HepG2 (cell line): Measurements from ENCODE around the gene LOXL3. TPM values are rescaled to one million over a fixed set of nuclear protein-coding genes. Genes with fewer than 3 reads are reported as not detected.

Source experiments
- ATAC-seq: fragments of 200-7000 bp; cut with Tn5 transposase; 3 replicates; pipeline ENCODE4 v1.9.1; 2020; ENCODE audit warnings: mild to moderate bottlenecking, moderate library complexity
- BruUV-seq: library from RNA; stranded (reverse); fragments of 400-500 nt; replicated peaks from 2 replicates; lab custom pipeline; 2021; lab: Mats Ljungman, UMichigan
- CTCF ChIA-PET: fragments of 300-600 bp; formaldehyde crosslinking; extraction: SDS; loops from one replicate; lab custom pipeline; 2021; ENCODE audit warnings: low total read pairs, inconsistent platforms, low intra/inter-chr PET ratio; lab: Yijun Ruan, JAX
- POLR2A ChIA-PET: fragments of 350-600 bp; sonication (Branson Sonifier 250); formaldehyde crosslinking; loops from one replicate; lab custom pipeline; 2020; ENCODE audit warnings: antibody characterized with exemption, inconsistent platforms; lab: Yijun Ruan, JAX
- DNase-seq: peaks from one replicate; pipeline ENCODE4 v3.0.0-alpha.2; 2015; ENCODE audit warnings: low spot score
- FAIRE-seq: peaks from 3 replicates; lab custom pipeline; 2011; peaks lifted over from hg19 to GRCh38; lab: Jason Lieb, UNC
- H2AFZ ChIP-seq: one replicate; pipeline ENCODE4 v1.6.1; 2011; ENCODE audit warnings: low read length, inconsistent platforms
- H3K27ac ChIP-seq: fragments of 300-600 bp; 3 replicates; pipeline ENCODE4 v1.8.0; 2011; ENCODE audit warnings: mixed run types, mild to moderate bottlenecking, mixed read lengths, low read length, inconsistent platforms; ENCODE audit not compliant: insufficient read depth; ENCODE audit errors: extremely low read length
- H3K27me3 ChIP-seq, 2 experiments: fragments of 200-600 bp in 1 of 2; 2 replicates in 1 of 2; 3 replicates in 1 of 2; pipeline versions ENCODE4 v1.6.0 to v1.8.0; 2011; ENCODE audit warnings: low read length in 2 of 2, mild to moderate bottlenecking in 2 of 2, moderate library complexity in 2 of 2, inconsistent platforms in 1 of 2; ENCODE audit not compliant: insufficient read depth in 2 of 2, control insufficient read depth in 1 of 2
- H3K36me3 ChIP-seq, 2 experiments: fragments of 200-600 bp in 1 of 2; replicated peaks in 1 of 2; 2 replicates in 1 of 2; 3 replicates in 1 of 2; pipeline versions ENCODE4 v1.5.1 to v1.8.0; 2011; ENCODE audit warnings: low read length in 2 of 2, inconsistent platforms in 1 of 2; ENCODE audit not compliant: insufficient read depth in 2 of 2, control insufficient read depth in 1 of 2
- H3K4me1 ChIP-seq: 2 replicates; pipeline ENCODE4 v1.5.1; 2012; ENCODE audit warnings: low read length, inconsistent platforms; ENCODE audit not compliant: insufficient read depth
- H3K4me2 ChIP-seq: 2 replicates; pipeline ENCODE4 v1.6.0; 2011; ENCODE audit warnings: low read depth, low read length, inconsistent platforms
- H3K4me3 ChIP-seq, 3 experiments: fragments of 200-600 bp in 1 of 3; sonication (generic), shearing (Covaris generic) in 1 of 3; replicated peaks in 1 of 3; 2 replicates each; pipeline ENCODE4 v1.5.1; 2011 to 2016; ENCODE audit warnings: low read length in 3 of 3, inconsistent platforms in 2 of 3, low read depth in 2 of 3, mild to moderate bottlenecking in 2 of 3, control low read depth in 1 of 3, mixed read lengths in 1 of 3; ENCODE audit not compliant: insufficient read depth in 1 of 3
- H3K79me2 ChIP-seq: one replicate; pipeline ENCODE4 v1.6.1; 2011; ENCODE audit warnings: low read length, inconsistent platforms; ENCODE audit not compliant: insufficient read depth
- H3K9ac ChIP-seq: 2 replicates; pipeline ENCODE4 v1.6.0; 2011; ENCODE audit warnings: mild to moderate bottlenecking, low read depth, low read length, inconsistent platforms; ENCODE audit not compliant: insufficient read depth
- H3K9me3 ChIP-seq: 2 replicates; pipeline ENCODE4 v1.5.1; 2012; ENCODE audit warnings: mild to moderate bottlenecking, low read length
- H4K20me1 ChIP-seq: 2 replicates; pipeline ENCODE4 v1.6.0; 2011; ENCODE audit warnings: inconsistent platforms, mild to moderate bottlenecking, low read length, moderate library complexity; ENCODE audit not compliant: insufficient read depth
- ARID2 ChIP-seq: sonication (generic); formaldehyde crosslinking; IDR thresholded peaks from 2 replicates; pipeline ENCODE4 v1.8.1; 2022; ENCODE audit warnings: mild to moderate bottlenecking, missing genetic modification reagents, borderline replicate concordance
- CCAR2 ChIP-seq: fragments of 200-400 bp; formaldehyde crosslinking; optimal IDR thresholded peaks from 2 replicates; pipeline ENCODE3; 2018; ENCODE audit warnings: low read depth, mild to moderate bottlenecking, low read length, moderate library complexity
- ELF3 ChIP-seq: IDR thresholded peaks from 2 replicates; pipeline ENCODE4 v1.6.1; 2016; ENCODE audit warnings: missing genetic modification reagents, missing compliant biosample characterization
- ELK4 ChIP-seq: sonication (generic); formaldehyde crosslinking; IDR thresholded peaks from 2 replicates; pipeline ENCODE4 v1.9.0; 2021; ENCODE audit warnings: missing genetic modification reagents, borderline replicate concordance
- GABPA ChIP-seq, 2 experiments: IDR thresholded peaks; 2 replicates each; pipeline ENCODE4 v1.6.1; 2011 to 2016; ENCODE audit warnings: low read depth in 2 of 2, low read length in 1 of 2, missing biosample characterization in 1 of 2, missing genetic modification characterization in 1 of 2
- HNF4A ChIP-seq: sonication (generic); formaldehyde crosslinking; IDR thresholded peaks from 2 replicates; pipeline ENCODE4 v1.4.0; 2020; ENCODE audit warnings: missing genetic modification reagents
- SKI ChIP-seq: fragments of 450-650 bp; IDR thresholded peaks from one replicate; pipeline ENCODE4 v1.6.1; 2018; ENCODE audit warnings: mild to moderate bottlenecking; ENCODE audit not compliant: partially characterized antibody
- SOX6 ChIP-seq, 2 experiments: fragments of 450-650 bp in 1 of 2; sonication (generic) in 1 of 2; formaldehyde crosslinking in 1 of 2; IDR thresholded peaks; 2 replicates each; pipeline versions ENCODE4 v1.4.0 to v1.6.1; 2017 to 2020; ENCODE audit warnings: antibody characterized with exemption in 1 of 2, mild to moderate bottlenecking in 1 of 2, missing genetic modification reagents in 1 of 2
- TBX2 ChIP-seq: sonication (generic); formaldehyde crosslinking; IDR thresholded peaks from 2 replicates; pipeline ENCODE4 v1.5.0; 2020; ENCODE audit warnings: missing genetic modification reagents, mild to moderate bottlenecking, borderline replicate concordance
- TCF7 ChIP-seq: sonication (generic); IDR thresholded peaks from 2 replicates; pipeline ENCODE4 v1.6.1; 2016; ENCODE audit warnings: antibody characterized with exemption, low read depth
- ZBTB14 ChIP-seq: sonication (generic); formaldehyde crosslinking; IDR thresholded peaks from 2 replicates; pipeline ENCODE4 v1.4.0; 2020; ENCODE audit warnings: missing genetic modification reagents
- ZNF350 ChIP-seq: sonication (generic); formaldehyde crosslinking; IDR thresholded peaks from 2 replicates; pipeline ENCODE4 v1.4.0; 2020; ENCODE audit warnings: mild to moderate bottlenecking, low read depth, missing genetic modification reagents, borderline replicate concordance
- ZNF605 ChIP-seq: sonication (generic); formaldehyde crosslinking; IDR thresholded peaks from 2 replicates; pipeline ENCODE4 v1.8.0; 2022; ENCODE audit warnings: mild to moderate bottlenecking, missing genetic modification reagents
- WGBS: methylation state at CpG from one replicate; pipeline ENCODE4 v1.1.6; 2017; ENCODE audit warnings: low lambda C conversion rate; 5-methylcytosine and 5-hydroxymethylcytosine counted together
- in situ Hi-C: cut with HindIII; loops from 2 replicates; pipeline ENCODE4 v1.10.0; 2017; ENCODE audit warnings: low pct_unique_long_range_greater_than_20kb; ENCODE audit not compliant: extremely low pct_ligation_motif_present
- intact Hi-C: fragments of 100-400 bp; cut with micrococcal nuclease; formaldehyde crosslinking; loops from one replicate; pipeline ENCODE4 v1.10.0; 2022; ENCODE audit not compliant: unreplicated experiment
- polyA plus RNA-seq, 8 experiments: library from polyadenylated mRNA; depleted of rRNA in 3 of 8; stranded (reverse) in 7 of 8; unstranded in 1 of 8; fragments of >200 nt; fragmentation: Illumina TruSeq in 4 of 8; extraction: Trizol in 4 of 8; gene quantifications; 2 replicates each; pipeline versions ENCODE4 v1.2.1 to v1.2.3, GENCODE V29; 2011 to 2016; ENCODE audit warnings: low read depth in 4 of 8, missing spikeins in 1 of 8, mixed read lengths in 1 of 8; ENCODE audit not compliant: insufficient read depth in 1 of 8
- total RNA-seq, 5 experiments: library from RNA; depleted of rRNA; stranded (reverse); fragments of >200 nt; fragmentation: Illumina TruSeq; extraction: Trizol; gene quantifications; 2 replicates each; pipeline ENCODE4 v1.2.3, GENCODE V29; 2016; ENCODE audit warnings: low read depth in 1 of 5

Gene LOXL3
- total and polyA plus RNA-seq, 2 of the 13 experiments (the other 11 are each of a cell fraction or from before 2014, with no cell fraction given), result 0.55 to 6.5 TPM

GRCh38 chr2:74577448-74577847 lies 23.7 kb upstream of the LOXL3 start (continued):
- no peak for TF ChIP-seq HNF4A (CRISPR knock-in tag)
- TF ChIP-seq TBX2 (CRISPR knock-in tag), result no peak
- no peak for TF ChIP-seq ELK4 (CRISPR knock-in tag)
- TF ChIP-seq SKI, result no peak
- TF ChIP-seq ARID2, result no peak
- TF ChIP-seq ZBTB14 (CRISPR knock-in tag), result no peak
- no peak for TF ChIP-seq SOX6 (IDR thresholded peaks at IDR 0.05)
- TF ChIP-seq SOX6 (CRISPR knock-in tag; IDR thresholded peaks at IDR 0.05), result no peak
- TF ChIP-seq ZNF350, result no peak
- TF ChIP-seq GABPA (IDR thresholded peaks at IDR 0.05; ENCODE audit: low read depth, low read length), result peak; percentile 65
- peak; percentile 87 for TF ChIP-seq GABPA (CRISPR knock-in tag; IDR thresholded peaks at IDR 0.05; ENCODE audit: low read depth)

- in situ Hi-C loops, result no loop called here
- H2AFZ ChIP-seq, result peak overlapping the region; percentile 20
Observed at GRCh38 chr2:74576863-74577229, 23.1 kb upstream of the LOXL3 start.

More at GRCh38 chr2:74576863-74577229, 23.1 kb upstream of the LOXL3 start:
- FAIRE-seq (no peak), ATAC-seq (no peak)
- no peaks in the 10 kb centered on the region for H3K36me3 ChIP-seq
- H3K79me2 ChIP-seq, result no peaks in the 10 kb centered on the region
- WGBS, result 0% methylated on average over 1 of the region's 1 CpG
- CTCF ChIA-PET, result no interaction called here
- H3K9me3 ChIP-seq, result no peaks in the 10 kb centered on the region
- intact Hi-C loops, result no loop called here
- H3K9ac ChIP-seq, result no peak overlapping the region
- TF ChIP-seq ZNF605 (CRISPR knock-in tag), result no peak
- no peak for TF ChIP-seq ELF3
- no peak for TF ChIP-seq CCAR2
- no peak for TF ChIP-seq TCF7
- TF ChIP-seq, all 625 proteins: peak for 0
- no TSS peak for BruUV-seq
- H3K4me3 ChIP-seq, result no peak overlapping the region
- no peak for DNase-seq
- H3K27me3 ChIP-seq, result peaks cover 0 to 27% of the 10 kb centered on the region in 2 experiments; a peak in 4 of 5 replicates
- peaks cover 10% of the 10 kb centered on the region for H3K4me1 ChIP-seq
- POLR2A ChIA-PET, result no interaction called here
- H3K4me2 ChIP-seq, result no peak overlapping the region
- no peaks in the 10 kb centered on the region for H4K20me1 ChIP-seq
- no peak overlapping the region for H3K27ac ChIP-seq
